Loucy (cell line): ENCODE data around the gene VIPR2.

Experiments used
- H2AFZ ChIP-seq: fragments of 200-600 bp; sonication (generic); 2 replicates; pipeline ENCODE4 v1.6.0; 2016; ENCODE audit warnings: antibody characterized with exemption, mild to moderate bottlenecking, low read length, moderate library complexity
- H3F3A ChIP-seq: fragments of 200-600 bp; 2 replicates; pipeline ENCODE4 v1.6.0; 2016; ENCODE audit warnings: antibody characterized with exemption, low read depth, mild to moderate bottlenecking
- H3K27me3 ChIP-seq: fragments of 200-600 bp; sonication (generic); 2 replicates; pipeline ENCODE4 v1.6.1; 2014; ENCODE audit warnings: low read length, mild to moderate bottlenecking; ENCODE audit not compliant: insufficient read depth, poor library complexity, severe bottlenecking
- H3K36me3 ChIP-seq: fragments of 200-600 bp; sonication (generic); 2 replicates; pipeline ENCODE4 v1.6.1; 2016; ENCODE audit warnings: low read length; ENCODE audit not compliant: insufficient read depth
- H3K4me1 ChIP-seq: fragments of 200-600 bp; sonication (generic); 2 replicates; pipeline ENCODE4 v1.5.1; 2014; ENCODE audit warnings: low read length, mild to moderate bottlenecking; ENCODE audit not compliant: insufficient read depth, poor library complexity, severe bottlenecking
- H3K4me2 ChIP-seq: fragments of 200-600 bp; sonication (generic); 2 replicates; pipeline ENCODE4 v1.6.0; 2014; ENCODE audit warnings: antibody characterized with exemption, low read length, low read depth, mild to moderate bottlenecking; ENCODE audit not compliant: poor library complexity, severe bottlenecking
- H3K4me3 ChIP-seq: fragments of 200-600 bp; sonication (generic); 2 replicates; pipeline ENCODE4 v1.5.1; 2014; ENCODE audit warnings: low read length, mild to moderate bottlenecking, mixed read lengths; ENCODE audit not compliant: poor library complexity, severe bottlenecking
- H3K79me2 ChIP-seq: fragments of 200-600 bp; sonication (generic); 2 replicates; pipeline ENCODE4 v1.6.1; 2014; ENCODE audit warnings: low read length; ENCODE audit not compliant: insufficient read depth
- H3K9ac ChIP-seq: fragments of 200-600 bp; sonication (generic); 2 replicates; pipeline ENCODE4 v1.6.0; 2014; ENCODE audit warnings: mild to moderate bottlenecking, low read depth, low read length, moderate library complexity; ENCODE audit not compliant: poor library complexity, severe bottlenecking
- H3K9me2 ChIP-seq: fragments of 200-600 bp; sonication (generic); replicated peaks from 2 replicates; pipeline ENCODE4 v1.6.1; 2016; ENCODE audit warnings: low read depth, low read length, mixed read lengths
- H3K9me3 ChIP-seq: fragments of 200-600 bp; sonication (generic); 2 replicates; pipeline ENCODE4 v1.6.1; 2014; ENCODE audit warnings: mild to moderate bottlenecking, antibody characterized with exemption, low read length, low read depth; ENCODE audit not compliant: insufficient read depth
- H4K20me1 ChIP-seq: fragments of 200-600 bp; sonication (generic); 2 replicates; pipeline ENCODE4 v1.6.0; 2014; ENCODE audit warnings: antibody characterized with exemption, low read length, mild to moderate bottlenecking; ENCODE audit not compliant: insufficient read depth, poor library complexity, severe bottlenecking
- CTCF ChIP-seq: fragments of 200-600 bp; sonication (generic); conservative IDR thresholded peaks from 2 replicates; pipeline ENCODE4 v1.5.1; 2014; ENCODE audit warnings: mild to moderate bottlenecking, antibody characterized with exemption, low read length
- EZH2phosphoT487 ChIP-seq: fragments of 200-600 bp; IDR thresholded peaks from 2 replicates; pipeline ENCODE4 v1.6.1; 2018; ENCODE audit warnings: antibody characterized with exemption, mild to moderate bottlenecking, moderate library complexity, borderline replicate concordance

Gene VIPR2

GRCh38 chr7:159036916-159037605 lies 107.6 kb downstream of the VIPR2 start:
- Histone ChIP-seq H3K9ac (no peak overlapping the region), H3F3A (no peaks in the 10 kb centered on the region), H3K9me3 (peaks cover 22% of the 10 kb centered on the region; the same call in 1 of the 2 replicates), H3K79me2 (no peaks in the 10 kb centered on the region), H3K36me3 (no peaks in the 10 kb centered on the region), H3K9me2 (no peaks in the 10 kb centered on the region), H3K4me3 (no peak overlapping the region), H4K20me1 (no peaks in the 10 kb centered on the region), H3K4me1 (no peaks in the 10 kb centered on the region), H3K27me3 (no peaks in the 10 kb centered on the region), H2AFZ (no peak overlapping the region), H3K4me2 (no peak overlapping the region)
- no peak for TF ChIP-seq CTCF
- TF ChIP-seq EZH2phosphoT487: no peak

GRCh38 chr7:159035571-159036073 lies 109.0 kb downstream of the VIPR2 start:
- Histone ChIP-seq H3F3A (no peaks in the 10 kb centered on the region), H3K9ac (no peak overlapping the region), H3K9me3 (peaks cover 15% of the 10 kb centered on the region; the same call in 1 of the 2 replicates), H3K79me2 (no peaks in the 10 kb centered on the region), H3K9me2 (no peaks in the 10 kb centered on the region), H4K20me1 (no peaks in the 10 kb centered on the region), H3K36me3 (no peaks in the 10 kb centered on the region), H3K4me3 (no peak overlapping the region), H3K4me1 (no peaks in the 10 kb centered on the region), H3K27me3 (no peaks in the 10 kb centered on the region), H3K4me2 (no peak overlapping the region), H2AFZ (no peak overlapping the region)
- TF ChIP-seq CTCF (no peak), EZH2phosphoT487 (no peak)

GRCh38 chr7:159034988-159035387 lies 109.7 kb downstream of the VIPR2 start:
- no peaks in the 10 kb centered on the region for H4K20me1 ChIP-seq
- H3K79me2 ChIP-seq: no peaks in the 10 kb centered on the region
- H3K27me3 ChIP-seq: no peaks in the 10 kb centered on the region
- no peaks in the 10 kb centered on the region for H3K4me1 ChIP-seq
- H3K4me3 ChIP-seq: no peak overlapping the region
- H3F3A ChIP-seq: no peaks in the 10 kb centered on the region
- H3K36me3 ChIP-seq: no peaks in the 10 kb centered on the region
- no peak overlapping the region for H2AFZ ChIP-seq
- TF ChIP-seq EZH2phosphoT487: no peak
- no peak for TF ChIP-seq CTCF
- H3K9ac ChIP-seq: no peak overlapping the region
- H3K9me3 ChIP-seq: peaks cover 15% of the 10 kb centered on the region; the same call in 1 of the 2 replicates
- H3K9me2 ChIP-seq: no peaks in the 10 kb centered on the region
- H3K4me2 ChIP-seq: no peak overlapping the region
